ENCODE results near the gene GPR107. TPM values are rescaled to one million over a fixed set of nuclear protein-coding genes. Genes with fewer than 3 reads are reported as not detected.

GPR107 gene
- total RNA-seq, 1 experiment from 2014 or later, result 32.2 TPM

GRCh38 chr9:130110166-130110565 lies 56.5 kb downstream of the GPR107 start:
- DNase-seq (ENCODE audit: low read depth), result peak; percentile 31

GRCh38 chr9:130110596-130111021 lies 56.9 kb downstream of the GPR107 start:
- DNase-seq (ENCODE audit: low read depth), result peak; percentile 64

- DNase-seq (ENCODE audit: low read depth), result no peak
These were observed 58.3 kb downstream of the GPR107 start for GRCh38 chr9:130111786-130112537.

- no peak for DNase-seq (ENCODE audit: low read depth)
These were observed 58.9 kb downstream of the GPR107 start for GRCh38 chr9:130112538-130113151.

DNA sequence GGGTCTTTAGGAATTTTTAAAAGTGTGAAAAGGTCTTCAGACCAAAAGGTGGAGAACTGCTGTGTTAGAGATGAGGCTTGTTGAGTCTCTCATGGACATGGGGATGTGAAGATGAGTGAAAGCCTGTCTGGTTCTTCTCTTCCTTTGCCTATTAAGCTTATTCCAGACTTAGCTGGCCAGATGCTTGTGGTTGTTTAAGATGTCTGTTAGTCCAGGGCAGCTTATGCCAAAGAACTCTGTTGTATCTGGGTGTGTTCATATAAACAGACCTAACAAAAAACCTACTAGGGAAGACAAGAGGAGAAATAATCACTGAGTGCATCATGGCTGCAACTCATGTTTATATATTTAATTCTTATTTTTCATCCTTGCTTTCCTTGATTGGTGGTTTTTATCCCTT lies 61.0 kb downstream of the GPR107 start:
- no peak for DNase-seq (ENCODE audit: low read depth)

- no peak for DNase-seq (ENCODE audit: low read depth)
These were observed 62.6 kb downstream of the GPR107 start for GRCh38 chr9:130116346-130116745.

GRCh38 chr9:130117376-130117775 lies 63.7 kb downstream of the GPR107 start:
- no peak for DNase-seq (ENCODE audit: low read depth)

DNA sequence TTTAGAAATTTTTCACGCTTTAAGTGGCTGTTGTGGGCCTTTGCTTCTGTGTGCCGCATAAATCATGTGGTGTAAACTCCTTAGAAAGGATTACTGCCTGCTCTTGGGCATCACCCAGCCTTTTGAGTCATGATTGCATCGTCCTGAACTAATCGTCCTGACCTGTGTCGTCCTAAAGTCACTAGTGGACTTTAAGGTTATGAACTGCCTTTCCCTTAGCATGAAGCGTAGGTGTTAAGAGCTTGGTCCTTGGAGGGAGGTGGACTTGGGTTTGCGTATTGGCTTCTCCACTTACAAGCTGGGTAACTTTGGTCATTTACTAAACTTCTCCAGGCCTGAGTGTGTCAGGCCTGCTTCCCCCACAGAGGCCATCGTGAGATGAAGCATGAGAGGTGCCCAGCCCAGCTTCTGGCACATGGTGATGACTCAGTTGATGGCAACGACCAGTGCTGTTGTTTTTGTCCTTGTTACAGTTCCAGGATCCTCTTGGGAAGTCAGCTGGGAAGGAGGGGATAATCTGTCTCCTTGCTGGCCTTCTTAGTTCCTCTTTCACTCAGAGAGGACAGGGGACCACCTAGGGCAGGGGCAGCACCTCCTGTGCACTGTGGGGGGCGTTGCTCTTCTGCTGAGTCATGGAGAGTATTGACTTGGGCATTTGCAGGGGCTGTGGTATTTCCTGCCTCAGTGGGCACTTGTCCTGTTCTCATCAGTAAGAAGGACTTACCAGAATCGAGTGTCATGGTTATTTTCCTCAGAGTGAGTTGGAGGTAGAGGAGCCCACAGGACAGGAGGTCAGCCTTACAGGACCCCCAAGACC lies 64.3 kb downstream of the GPR107 start:
- peak; percentile 87 for DNase-seq (ENCODE audit: low read depth)

GRCh38 chr9:130118841-130119518 lies 65.3 kb downstream of the GPR107 start:
- no peak for DNase-seq (ENCODE audit: low read depth)

DNA sequence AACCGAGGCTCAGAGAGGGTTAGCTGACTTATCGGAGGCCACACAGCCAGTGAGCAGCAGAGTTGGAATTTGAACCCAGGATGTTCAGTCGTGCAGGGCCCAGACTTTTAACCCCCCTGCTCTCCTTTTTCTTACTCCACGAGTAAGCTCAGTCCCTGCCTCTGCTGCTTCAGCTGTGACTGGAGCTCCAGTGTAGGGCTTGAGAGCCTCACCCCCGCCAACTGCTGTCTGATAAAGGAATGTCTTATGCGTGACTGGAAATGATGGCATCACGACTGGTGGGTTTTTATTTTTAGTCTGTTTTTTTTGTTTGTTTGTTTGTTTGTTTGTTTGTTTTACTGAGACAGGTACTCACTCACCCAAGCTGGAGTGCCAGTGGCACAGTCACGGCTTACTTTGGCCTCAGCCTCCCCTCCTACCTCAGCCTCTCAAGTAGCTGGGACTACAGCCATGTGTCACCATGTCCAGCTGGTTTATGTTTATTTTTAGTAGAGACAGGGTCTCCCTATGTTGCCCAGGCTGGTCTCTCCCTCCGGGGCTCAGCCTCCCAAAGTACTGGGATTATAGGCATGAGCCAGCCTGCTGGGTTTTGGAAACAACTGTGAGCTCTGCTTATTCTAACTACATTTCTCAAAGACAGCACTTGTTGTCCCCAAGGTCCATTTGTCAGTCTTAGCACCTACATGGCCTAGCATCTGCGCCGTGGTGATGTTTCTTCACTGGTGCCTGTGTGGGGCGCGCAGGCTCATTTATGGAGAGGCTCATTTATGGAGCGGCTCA lies 66.0 kb downstream of the GPR107 start:
- no peak for DNase-seq (ENCODE audit: low read depth)

DNA sequence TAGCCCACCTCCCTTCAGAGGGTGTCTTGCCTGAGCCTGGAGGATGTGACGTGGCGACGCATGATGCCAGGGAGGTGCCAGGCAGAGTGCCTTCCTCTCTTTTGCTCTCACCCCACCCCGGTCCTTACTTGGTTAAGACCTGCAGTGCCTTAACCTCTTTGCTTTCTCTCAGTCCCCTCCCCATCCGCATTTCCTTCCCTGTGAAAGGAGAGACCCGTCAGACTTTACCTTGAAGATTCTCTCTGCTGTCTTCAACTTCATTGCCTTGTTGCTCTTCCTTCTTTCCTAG lies 66.5 kb downstream of the GPR107 start:
- DNase-seq (ENCODE audit: low read depth), result no peak

- DNase-seq (ENCODE audit: low read depth), result no peak
These were observed 67.1 kb downstream of the GPR107 start for GRCh38 chr9:130120832-130121231.

DNA sequence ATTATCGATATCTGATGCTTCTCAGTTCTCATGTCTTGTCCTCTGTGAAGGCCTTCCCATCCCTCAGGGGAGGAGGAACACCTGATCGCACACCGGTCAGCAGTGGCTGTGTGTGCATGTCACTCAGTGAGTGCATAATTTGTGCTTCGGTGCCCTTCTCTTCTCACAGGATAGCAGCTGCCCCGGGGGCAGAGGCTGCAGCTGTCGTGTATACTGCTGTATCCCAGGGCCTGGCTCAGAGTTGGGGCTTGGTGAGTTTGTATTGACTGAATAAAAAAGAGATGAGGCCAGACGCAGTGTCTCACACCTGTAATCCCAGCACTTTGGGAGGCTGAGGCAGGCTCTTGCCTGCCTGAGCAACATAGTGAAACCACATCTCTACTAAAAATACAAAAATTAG lies 68.8 kb downstream of the GPR107 start:
- DNase-seq (ENCODE audit: low read depth), result no peak

DNA sequence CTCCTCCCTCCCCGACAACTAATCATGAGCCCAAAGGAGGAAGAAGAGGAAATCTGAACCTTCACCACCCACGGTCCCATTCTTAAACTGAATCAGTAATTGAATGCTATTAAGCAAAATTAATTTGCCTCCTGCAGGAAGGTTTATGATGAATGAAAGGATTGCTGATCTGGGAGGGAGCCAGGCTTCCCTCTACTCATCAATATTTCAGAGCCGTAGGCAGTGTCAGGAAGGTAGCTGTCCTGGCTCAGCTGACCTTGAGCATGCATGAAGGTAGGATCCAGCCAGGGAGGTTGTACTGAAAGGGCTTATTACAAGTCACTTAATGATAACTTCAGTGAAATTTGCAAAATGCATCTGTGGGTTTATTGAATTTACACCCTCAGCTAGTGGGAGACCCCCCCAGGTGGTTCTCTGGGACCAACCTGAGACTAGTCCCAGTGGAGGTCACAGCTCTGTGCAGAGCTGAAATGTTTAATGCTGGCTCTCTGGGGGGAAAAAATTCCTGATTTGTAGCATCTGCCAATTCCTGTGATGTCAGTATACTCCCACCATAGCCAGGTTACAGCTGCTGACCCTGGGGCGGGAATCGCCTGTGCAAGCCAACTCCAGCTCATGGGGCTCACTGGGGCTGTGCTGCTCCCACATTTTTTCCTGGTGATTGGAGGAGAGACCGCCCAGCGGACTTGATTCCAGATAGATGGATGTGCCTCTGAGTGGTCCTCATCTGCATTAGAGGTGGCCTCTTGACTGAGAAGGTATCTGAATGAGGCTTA lies 70.6 kb downstream of the GPR107 start:
- no peak for DNase-seq (ENCODE audit: low read depth)

GRCh38 chr9:130126721-130127433 lies 73.2 kb downstream of the GPR107 start:
- no peak for DNase-seq (ENCODE audit: low read depth)

GRCh38 chr9:130128251-130128650 lies 74.5 kb downstream of the GPR107 start:
- DNase-seq (ENCODE audit: low read depth), result peak; percentile 50

DNA sequence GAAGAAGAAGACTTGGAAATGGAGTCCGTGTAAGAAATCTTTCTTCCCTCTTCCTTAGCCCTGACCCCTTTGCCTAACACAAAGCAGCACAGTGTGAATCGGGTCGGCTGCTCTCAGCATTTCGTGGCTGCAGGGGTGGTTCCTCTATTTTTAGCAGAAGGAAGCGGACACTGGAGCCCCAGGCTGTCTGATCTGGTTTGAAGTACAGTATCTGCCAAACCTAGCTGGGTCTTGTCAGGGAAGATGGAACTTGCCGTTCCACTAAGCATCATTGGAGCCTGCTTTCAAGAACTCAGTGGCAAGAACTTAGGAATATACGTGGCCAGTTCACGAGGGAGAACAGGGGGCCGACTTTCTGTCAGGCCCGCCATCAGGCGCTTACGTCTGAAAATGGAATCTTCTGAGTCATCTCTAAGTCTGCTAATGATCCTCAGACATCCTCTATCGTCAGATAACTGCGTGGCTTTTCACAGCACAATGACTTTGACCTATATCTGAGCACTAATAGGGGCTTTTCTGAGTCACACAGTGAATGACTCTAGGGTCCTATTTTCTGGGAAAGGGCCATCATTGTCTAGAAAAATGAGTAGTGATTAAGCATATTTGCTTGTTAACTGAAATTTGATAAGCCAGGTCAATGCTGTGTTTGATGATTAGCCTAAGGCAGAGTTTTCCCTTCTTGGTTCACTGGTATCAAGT lies 75.2 kb downstream of the GPR107 start:
- peak; percentile 90 for DNase-seq (ENCODE audit: low read depth)

DNA sequence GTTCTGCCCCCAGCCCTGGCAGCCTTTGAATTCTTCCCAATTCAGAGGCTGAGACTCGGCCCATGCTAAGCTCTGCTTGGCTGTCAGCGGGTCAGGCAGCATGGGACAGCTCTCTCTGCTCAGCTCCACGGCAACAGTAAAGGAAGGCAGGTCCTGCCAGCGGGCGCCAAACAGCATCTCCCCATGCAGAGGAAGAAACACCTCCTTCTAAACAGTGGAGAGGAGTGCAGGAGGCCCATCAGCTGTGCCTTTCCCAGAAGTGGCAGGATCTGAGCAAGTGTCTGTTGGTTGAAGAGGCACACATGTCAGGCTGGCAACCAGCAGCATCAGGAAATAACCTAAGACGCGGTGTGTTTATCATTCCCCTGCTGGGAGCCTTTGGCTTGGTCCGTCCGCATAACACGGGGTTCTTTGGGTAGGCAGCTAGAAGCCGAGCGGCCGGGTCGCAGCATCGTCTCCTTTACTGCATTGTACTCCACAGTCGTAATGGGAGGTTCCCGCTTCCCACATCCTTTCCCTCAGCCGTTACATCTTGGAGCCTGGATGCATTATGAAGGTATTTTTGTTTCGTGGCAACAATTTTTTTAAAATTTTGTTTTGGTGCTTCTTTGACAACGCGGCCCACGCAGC lies 75.8 kb downstream of the GPR107 start:
- no peak for DNase-seq (ENCODE audit: low read depth)

- no peak for DNase-seq (ENCODE audit: low read depth)
These were observed 79.0 kb downstream of the GPR107 start for GRCh38 chr9:130132746-130133145.

All from M059J (cell line).